ENCODE data around the gene CABP1.
"Not testable (repeated sequence)": the region's sequence is repeated elsewhere in the genome, so short reads cannot be mapped to it uniquely, and the experiment has no call there.

The CABP1 gene

GRCh38 chr12:120639771-120640721 lies at the start of gene CABP1:
TSS of gene CABP1 (plus strand) at chr12:120640626. CDS start at chr12:120640686, 60 bp downstream.
- DNase-seq (ENCODE audit: low spot score): no peak

GRCh38 chr12:120590741-120591407 lies 49.6 kb upstream of the CABP1 start:
- DNase-seq (ENCODE audit: low spot score): no peak

- DNase-seq (ENCODE audit: low spot score): no peak
These were observed 48.0 kb upstream of the CABP1 start for GRCh38 chr12:120592121-120593049.

GRCh38 chr12:120596901-120597300 lies 43.5 kb upstream of the CABP1 start:
- no peak for DNase-seq (ENCODE audit: low spot score)

GRCh38 chr12:120597861-120598260 lies 42.6 kb upstream of the CABP1 start:
- no peak for DNase-seq (ENCODE audit: low spot score)

GRCh38 chr12:120598674-120599463 lies 41.6 kb upstream of the CABP1 start:
- DNase-seq (ENCODE audit: low spot score): peak; percentile 68

- DNase-seq (ENCODE audit: low spot score): no peak
These were observed 40.5 kb upstream of the CABP1 start for GRCh38 chr12:120599672-120600552.

- DNase-seq (ENCODE audit: low spot score): not testable (repeated sequence)
These were observed 38.0 kb upstream of the CABP1 start for GRCh38 chr12:120602416-120602815.

GRCh38 chr12:120610560-120610959 lies 29.9 kb upstream of the CABP1 start:
- DNase-seq (ENCODE audit: low spot score): no peak

GRCh38 chr12:120611534-120611933 lies 28.9 kb upstream of the CABP1 start:
- not testable (repeated sequence) for DNase-seq (ENCODE audit: low spot score)

GRCh38 chr12:120614848-120615247 lies 25.6 kb upstream of the CABP1 start:
- DNase-seq (ENCODE audit: low spot score): no peak

GRCh38 chr12:120617193-120617592 lies 23.2 kb upstream of the CABP1 start:
- not testable (repeated sequence) for DNase-seq (ENCODE audit: low spot score)

- not testable (repeated sequence) for DNase-seq (ENCODE audit: low spot score)
These were observed 22.7 kb upstream of the CABP1 start for GRCh38 chr12:120617767-120618166.

GRCh38 chr12:120618954-120619615 lies 21.3 kb upstream of the CABP1 start:
- no peak for DNase-seq (ENCODE audit: low spot score)

- no peak for DNase-seq (ENCODE audit: low spot score)
These were observed 19.8 kb upstream of the CABP1 start for GRCh38 chr12:120620624-120621023.

GRCh38 chr12:120625557-120626419 lies 14.6 kb upstream of the CABP1 start:
- no peak for DNase-seq (ENCODE audit: low spot score)

GRCh38 chr12:120628919-120629318 lies 11.5 kb upstream of the CABP1 start:
- DNase-seq (ENCODE audit: low spot score): no peak

GRCh38 chr12:120630104-120630892 lies 10.1 kb upstream of the CABP1 start:
- DNase-seq (ENCODE audit: low spot score): no peak
